GM23338 (cell line): ENCODE measurements around the gene TNPO1.

Experiments
- CTCF ChIP-seq, 2 experiments: fragments of 200-600 bp in 1 of 2; sonication (generic) in 1 of 2; conservative IDR thresholded peaks; 2 replicates each; pipeline versions ENCODE4 v1.5.1 to v1.6.1; 2016 to 2017; ENCODE audit warnings: antibody characterized with exemption in 2 of 2, low read depth in 2 of 2, mild to moderate bottlenecking in 2 of 2, moderate library complexity in 1 of 2
- EZH2 ChIP-seq: fragments of 200-600 bp; sonication (generic); IDR thresholded peaks from one replicate; pipeline ENCODE4 v1.8.0; 2017; ENCODE audit warnings: antibody characterized with exemption, mild to moderate bottlenecking, low read depth; ENCODE audit not compliant: unreplicated experiment
- EZH2phosphoT487 ChIP-seq: fragments of 200-600 bp; sonication (generic); IDR thresholded peaks from one replicate; pipeline ENCODE4 v1.8.1; 2018; ENCODE audit warnings: antibody characterized with exemption; ENCODE audit not compliant: unreplicated experiment
- JUNB ChIP-seq: IDR thresholded peaks from one replicate; pipeline ENCODE4 v1.6.1; 2016; ENCODE audit warnings: antibody characterized with exemption; ENCODE audit not compliant: unreplicated experiment
- POLR2AphosphoS5 ChIP-seq: IDR thresholded peaks from 2 replicates; pipeline ENCODE4 v1.6.1; 2016; ENCODE audit warnings: antibody characterized with exemption, low read depth

GRCh38 chr5:72925336-72926010, 109.0 kb downstream of the TNPO1 start:
- no peak for TF ChIP-seq CTCF (conservative IDR thresholded peaks at IDR 0.05; ENCODE audit: low read depth in 2 of 2)
- no peak for TF ChIP-seq POLR2AphosphoS5
- TF ChIP-seq EZH2phosphoT487 = no peak
- TF ChIP-seq EZH2 = no peak
- TF ChIP-seq JUNB = no peak
